Measurements from ENCODE around the gene RAPGEF5.
"Not testable (repeated sequence)": the region's sequence is repeated elsewhere in the genome, so short reads cannot be mapped to it uniquely, and the experiment has no call there.

The RAPGEF5 gene

GRCh38 chr7:22110881-22111280, 246.1 kb downstream of the RAPGEF5 start:
- no peak for DNase-seq

GRCh38 chr7:22110227-22110839, 246.6 kb downstream of the RAPGEF5 start:
- peak; percentile 79 for DNase-seq

- DNase-seq: peak; percentile 18
These were observed 247.2 kb downstream of the RAPGEF5 start for GRCh38 chr7:22109761-22110160.

GRCh38 chr7:22108151-22108845, 248.7 kb downstream of the RAPGEF5 start:
- no peak for DNase-seq

- DNase-seq: no peak
These were observed 251.4 kb downstream of the RAPGEF5 start for GRCh38 chr7:22105550-22105949.

- DNase-seq: peak; percentile 11
These were observed 262.3 kb downstream of the RAPGEF5 start for GRCh38 chr7:22094413-22095342.

GRCh38 chr7:22093936-22094335, 263.0 kb downstream of the RAPGEF5 start:
- no peak for DNase-seq

GRCh38 chr7:22093001-22093400, 264.0 kb downstream of the RAPGEF5 start:
- peak; percentile 40 for DNase-seq

GRCh38 chr7:22090958-22091525, 265.9 kb downstream of the RAPGEF5 start:
- not testable (repeated sequence) for DNase-seq

GRCh38 chr7:22090512-22090911, 266.4 kb downstream of the RAPGEF5 start:
- DNase-seq: no peak

GRCh38 chr7:22090107-22090506, 266.8 kb downstream of the RAPGEF5 start:
- DNase-seq: no peak

GRCh38 chr7:22088827-22089226, 268.1 kb downstream of the RAPGEF5 start:
- no peak for DNase-seq

- no peak for DNase-seq
These were observed 269.1 kb downstream of the RAPGEF5 start for GRCh38 chr7:22087861-22088260.

- peak; percentile 4 for DNase-seq
These were observed 273.2 kb downstream of the RAPGEF5 start for GRCh38 chr7:22083704-22084240.

GRCh38 chr7:22082886-22083703, 273.9 kb downstream of the RAPGEF5 start:
- DNase-seq: peak; percentile 70

GRCh38 chr7:22082553-22082885, 274.4 kb downstream of the RAPGEF5 start:
- DNase-seq: no peak

GRCh38 chr7:22080219-22080618, 276.7 kb downstream of the RAPGEF5 start:
- DNase-seq: not testable (repeated sequence)

GRCh38 chr7:22078872-22079271, 278.1 kb downstream of the RAPGEF5 start:
- not testable (repeated sequence) for DNase-seq

GRCh38 chr7:22075561-22075960, 281.4 kb downstream of the RAPGEF5 start:
- no peak for DNase-seq

- no peak for DNase-seq
These were observed 282.1 kb downstream of the RAPGEF5 start for GRCh38 chr7:22074897-22075296.

Data from fibroblast of upper back skin (primary cell).